Dendritic cell treated with granulocyte-macrophage colony-stimulating factor and Interleukin-4, amounts not matched to agents 40 ng/mL and 50 ng/mL, for 4 days (primary cell): Measurements from ENCODE around the gene TMC6.
"Not testable (repeated sequence)": the region's sequence is repeated elsewhere in the genome, so short reads cannot be mapped to it uniquely, and the experiment has no call there.

Experiments used
- H3K27ac Mint-ChIP-seq: one replicate; pipeline ENCODE4 v1.8.0; 2022; ENCODE audit warnings: mild to moderate bottlenecking, mixed read lengths
- H3K27me3 Mint-ChIP-seq: one replicate; pipeline ENCODE4 v1.8.0; 2022; ENCODE audit warnings: mild to moderate bottlenecking, mixed read lengths
- H3K36me3 Mint-ChIP-seq: one replicate; pipeline ENCODE4 v1.8.0; 2022; ENCODE audit warnings: low read depth, mixed read lengths
- H3K4me1 Mint-ChIP-seq: one replicate; pipeline ENCODE4 v1.8.0; 2022; ENCODE audit warnings: low read depth, mixed read lengths
- H3K4me3 Mint-ChIP-seq: one replicate; pipeline ENCODE4 v1.8.0; 2022; ENCODE audit warnings: mild to moderate bottlenecking, moderate library complexity, mixed read lengths
- H3K9me3 Mint-ChIP-seq: one replicate; pipeline ENCODE4 v1.8.0; 2022; ENCODE audit warnings: mixed read lengths
- intact Hi-C: fragments of 100-400 bp; cut with micrococcal nuclease; formaldehyde crosslinking; loops from one replicate; pipeline ENCODE4 v1.15.0; 2022

The TMC6 gene, protein sequence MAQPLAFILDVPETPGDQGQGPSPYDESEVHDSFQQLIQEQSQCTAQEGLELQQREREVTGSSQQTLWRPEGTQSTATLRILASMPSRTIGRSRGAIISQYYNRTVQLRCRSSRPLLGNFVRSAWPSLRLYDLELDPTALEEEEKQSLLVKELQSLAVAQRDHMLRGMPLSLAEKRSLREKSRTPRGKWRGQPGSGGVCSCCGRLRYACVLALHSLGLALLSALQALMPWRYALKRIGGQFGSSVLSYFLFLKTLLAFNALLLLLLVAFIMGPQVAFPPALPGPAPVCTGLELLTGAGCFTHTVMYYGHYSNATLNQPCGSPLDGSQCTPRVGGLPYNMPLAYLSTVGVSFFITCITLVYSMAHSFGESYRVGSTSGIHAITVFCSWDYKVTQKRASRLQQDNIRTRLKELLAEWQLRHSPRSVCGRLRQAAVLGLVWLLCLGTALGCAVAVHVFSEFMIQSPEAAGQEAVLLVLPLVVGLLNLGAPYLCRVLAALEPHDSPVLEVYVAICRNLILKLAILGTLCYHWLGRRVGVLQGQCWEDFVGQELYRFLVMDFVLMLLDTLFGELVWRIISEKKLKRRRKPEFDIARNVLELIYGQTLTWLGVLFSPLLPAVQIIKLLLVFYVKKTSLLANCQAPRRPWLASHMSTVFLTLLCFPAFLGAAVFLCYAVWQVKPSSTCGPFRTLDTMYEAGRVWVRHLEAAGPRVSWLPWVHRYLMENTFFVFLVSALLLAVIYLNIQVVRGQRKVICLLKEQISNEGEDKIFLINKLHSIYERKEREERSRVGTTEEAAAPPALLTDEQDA

DNA sequence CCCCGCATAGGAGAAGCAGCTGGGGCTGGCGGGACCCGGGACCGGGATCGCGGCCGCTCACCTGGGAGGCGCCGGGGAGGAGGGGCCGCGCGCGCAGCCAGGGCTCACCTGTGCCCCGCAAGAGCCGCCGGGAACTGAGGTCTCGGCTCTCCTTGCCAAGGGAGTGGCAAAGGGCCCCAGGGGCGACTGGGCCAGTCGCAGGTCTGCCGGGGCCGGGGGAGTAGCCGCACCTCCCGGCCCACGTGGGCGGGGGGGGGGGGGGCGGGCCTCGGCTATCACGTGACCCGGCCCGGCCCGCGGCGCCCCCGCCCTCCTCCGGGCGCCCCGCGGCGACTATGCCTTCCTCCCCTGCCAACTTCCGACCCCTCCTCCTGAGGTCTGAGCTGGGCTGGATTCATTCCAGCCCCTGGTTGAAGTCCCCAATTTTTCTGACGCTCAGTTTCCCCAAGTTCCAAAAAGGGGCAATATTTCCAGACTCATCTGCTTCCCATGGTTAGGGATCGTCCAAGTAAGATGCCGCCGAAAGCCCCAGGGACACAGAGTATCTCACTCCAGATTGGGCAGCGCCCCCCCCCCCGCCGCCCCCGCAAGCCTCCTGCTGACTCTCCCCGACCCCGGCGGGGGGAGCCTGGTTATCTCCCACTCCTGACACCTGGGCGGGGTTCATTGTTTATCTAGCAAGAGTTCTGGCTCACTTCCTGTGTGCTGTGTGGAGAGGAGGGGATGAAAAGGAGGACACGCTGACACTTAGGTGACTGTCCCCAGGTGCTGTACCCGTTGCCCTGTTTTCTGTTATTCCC is at the start of gene TMC6:
TSS of gene TMC6 (minus strand) at position 205 of the 800 bp plus-strand sequence. CDS start 1,923 bp downstream, outside the sequence.
- intact Hi-C loops: loop anchor here (5.0 kb wide), 1 partner anchor 59 kb away; the partner anchor contains the start of genes AFMID and TK1
- H3K4me1 Mint-ChIP-seq: peaks cover 91% of the 10 kb centered on the region
- H3K4me3 Mint-ChIP-seq: peak within 1 kb of the TSS; percentile 93
- H3K9me3 Mint-ChIP-seq: no peaks in the 10 kb centered on the region
- H3K36me3 Mint-ChIP-seq: peaks cover 73% of the 10 kb centered on the region
- peaks cover 3% of the 10 kb centered on the region for H3K27me3 Mint-ChIP-seq
- H3K27ac Mint-ChIP-seq: peak within 1 kb of the TSS; percentile 93

DNA sequence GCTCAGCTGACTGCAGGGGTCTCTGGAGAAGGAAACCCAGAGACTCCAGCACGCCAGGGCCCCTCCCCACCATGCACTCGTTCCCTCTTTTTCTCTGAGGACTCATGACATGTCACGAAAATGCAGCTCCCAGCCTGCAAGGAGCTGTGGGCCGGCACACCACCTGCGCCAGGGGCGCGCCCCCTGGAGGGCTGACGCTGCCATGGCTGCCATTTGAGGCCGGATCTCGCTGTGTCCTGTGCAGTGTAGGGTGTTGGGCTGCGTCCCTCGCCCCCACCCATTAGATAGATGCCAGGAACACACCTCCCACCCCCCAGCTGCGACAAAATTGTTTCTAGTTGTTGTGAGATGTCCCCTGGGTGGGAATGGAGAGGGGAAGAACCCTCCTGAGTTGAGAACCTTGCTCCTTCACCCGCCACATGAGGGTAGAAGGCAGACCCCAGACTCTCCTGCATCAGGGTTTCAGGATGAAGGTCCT is 48.0 kb upstream of the TMC6 start:
- peaks cover 82% of the 10 kb centered on the region for H3K4me1 Mint-ChIP-seq
- H3K27ac Mint-ChIP-seq: peak overlapping the region; percentile 97
- H3K27me3 Mint-ChIP-seq: no peaks in the 10 kb centered on the region
- no peaks in the 10 kb centered on the region for H3K9me3 Mint-ChIP-seq
- peaks cover 54% of the 10 kb centered on the region for H3K36me3 Mint-ChIP-seq
- intact Hi-C loops: loop anchor here (5.0 kb wide), 1 partner anchor 64 kb away; no protein-coding TSS in a partner anchor
- no peak overlapping the region for H3K4me3 Mint-ChIP-seq

- H3K27ac Mint-ChIP-seq: peak overlapping the region; percentile 97
Observed at GRCh38 chr17:78175643-78175981, 47.1 kb upstream of the TMC6 start.

GRCh38 chr17:78174870-78175642 is 46.5 kb upstream of the TMC6 start:
- H3K4me1 Mint-ChIP-seq: peaks cover 90% of the 10 kb centered on the region
- H3K27ac Mint-ChIP-seq: peak overlapping the region; percentile 97
- intact Hi-C loops: loop anchor here (1.0 to 5.0 kb wide), 3 partner anchors 31 to 63 kb away; partner anchors contain the start of gene TMC8
- peak overlapping the region; percentile 87 for H3K4me3 Mint-ChIP-seq
- H3K9me3 Mint-ChIP-seq: no peaks in the 10 kb centered on the region
- peaks cover 70% of the 10 kb centered on the region for H3K36me3 Mint-ChIP-seq
- H3K27me3 Mint-ChIP-seq: no peaks in the 10 kb centered on the region

More at GRCh38 chr17:78175643-78175981, 47.1 kb upstream of the TMC6 start:
- intact Hi-C loops: loop anchor here (5.0 kb wide), 1 partner anchor 63 kb away; no protein-coding TSS in a partner anchor
- Mint-ChIP-seq H3K9me3 (no peaks in the 10 kb centered on the region), H3K27me3 (no peaks in the 10 kb centered on the region), H3K4me1 (peaks cover 90% of the 10 kb centered on the region), H3K36me3 (peaks cover 64% of the 10 kb centered on the region), H3K4me3 (peak overlapping the region; percentile 10)

DNA sequence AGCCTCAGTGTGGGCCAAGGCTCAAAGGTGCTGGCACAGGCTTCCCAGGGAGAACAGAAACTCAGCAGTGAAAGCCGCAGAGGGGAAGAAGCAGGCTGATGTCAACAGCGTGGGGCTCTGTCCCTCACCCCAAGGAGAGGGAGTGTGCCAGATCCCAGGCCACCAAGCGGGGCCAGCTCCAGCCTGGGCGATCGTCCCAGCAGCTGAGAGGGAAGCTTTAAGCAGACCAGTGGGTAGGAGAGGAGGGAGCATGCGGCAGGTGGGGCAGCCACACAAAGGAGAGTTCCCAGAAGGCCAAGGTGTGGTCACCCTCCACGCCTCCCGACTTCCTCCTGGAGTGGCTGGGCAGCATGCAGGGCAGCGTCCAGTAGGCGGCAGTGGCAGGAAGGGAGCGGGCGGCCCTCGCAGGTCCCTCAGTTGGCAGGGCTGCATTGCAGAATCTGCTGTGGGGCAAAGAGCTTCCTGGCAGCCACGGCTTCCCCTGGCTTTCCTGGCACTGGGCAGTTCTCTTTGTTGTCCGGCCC is 45.9 kb upstream of the TMC6 start:
- intact Hi-C loops: loop anchor here (1.0 to 5.0 kb wide), 2 partner anchors 30 to 42 kb away; partner anchors contain the start of gene TMC8
- Mint-ChIP-seq H3K36me3 (peaks cover 76% of the 10 kb centered on the region), H3K27me3 (no peaks in the 10 kb centered on the region), H3K9me3 (no peaks in the 10 kb centered on the region), H3K4me3 (peak overlapping the region; percentile 87), H3K4me1 (peaks cover 90% of the 10 kb centered on the region), H3K27ac (peak overlapping the region; percentile 97)

DNA sequence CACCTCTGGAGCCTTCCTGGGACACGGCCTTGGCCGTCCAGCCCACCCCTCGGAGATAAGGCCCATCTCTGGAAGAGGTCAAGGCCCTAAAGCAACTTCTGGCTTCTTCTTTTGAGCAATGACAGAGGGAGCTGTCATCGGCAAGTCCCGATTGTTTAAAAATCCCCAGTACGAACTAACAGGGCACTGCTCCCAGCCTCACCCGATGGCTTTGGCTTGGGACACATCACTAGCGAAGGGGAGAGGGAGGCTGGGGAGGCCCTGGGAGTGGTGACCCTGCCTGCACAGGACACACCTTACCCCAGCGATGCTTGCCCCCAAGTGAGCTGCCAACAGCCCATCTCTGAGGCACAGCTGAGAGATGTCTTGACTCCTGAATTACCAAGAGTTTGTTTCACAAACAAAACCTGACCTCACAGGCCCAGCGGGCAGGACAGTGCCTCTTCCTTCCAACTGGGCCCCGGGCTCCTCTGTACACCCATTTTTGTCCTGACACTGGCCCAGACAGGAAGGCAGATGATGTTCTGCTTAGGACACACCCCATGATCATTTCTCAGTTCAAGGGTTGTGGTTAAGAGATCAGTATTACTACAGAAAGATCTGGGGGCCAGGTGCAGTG is 44.7 kb upstream of the TMC6 start:
- H3K9me3 Mint-ChIP-seq: no peaks in the 10 kb centered on the region

DNA sequence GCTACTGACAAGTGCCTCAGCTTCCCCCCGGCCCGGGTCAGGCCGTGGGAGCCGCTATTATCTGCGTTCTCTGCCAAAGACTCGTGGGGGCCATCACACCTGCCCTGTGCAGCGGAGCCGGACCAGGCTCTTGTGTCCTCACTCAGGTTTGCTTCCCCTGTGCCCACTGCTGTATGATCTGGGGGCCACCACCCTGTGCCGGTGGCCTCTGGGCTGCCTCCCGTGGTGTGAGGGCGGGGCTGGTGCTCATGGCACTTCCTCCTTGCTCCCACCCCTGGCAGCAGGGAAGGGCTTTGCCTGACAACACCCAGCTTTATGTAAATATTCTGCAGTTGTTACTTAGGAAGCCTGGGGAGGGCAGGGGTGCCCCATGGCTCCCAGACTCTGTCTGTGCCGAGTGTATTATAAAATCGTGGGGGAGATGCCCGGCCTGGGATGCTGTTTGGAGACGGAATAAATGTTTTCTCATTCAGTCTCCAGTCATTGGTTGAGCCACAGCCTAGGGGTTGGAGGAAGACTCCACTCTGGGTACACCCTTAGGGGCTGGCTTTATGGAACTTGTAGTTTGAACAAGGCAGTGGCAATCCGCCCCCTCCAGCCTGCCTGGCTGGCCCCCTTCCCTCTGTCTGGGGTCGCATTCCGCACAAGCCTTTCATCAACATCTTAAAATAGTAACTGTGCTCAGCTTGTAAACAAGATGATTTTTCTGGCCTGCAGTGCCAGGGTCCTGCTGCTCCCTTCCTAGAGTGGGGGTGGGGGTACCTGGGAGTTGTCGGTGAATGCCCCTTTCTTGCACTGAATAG is 43.9 kb upstream of the TMC6 start:
- Mint-ChIP-seq H3K36me3 (peaks cover 84% of the 10 kb centered on the region), H3K4me1 (peaks cover 77% of the 10 kb centered on the region), H3K4me3 (peak overlapping the region; percentile 87), H3K9me3 (no peaks in the 10 kb centered on the region), H3K27me3 (no peaks in the 10 kb centered on the region), H3K27ac (peak overlapping the region; percentile 97)
- intact Hi-C loops: loop anchor here (5.0 kb wide), 1 partner anchor 40 kb away; the partner anchor contains the start of gene TMC8

More for the DNA sequence above, 44.7 kb upstream of the TMC6 start:
- H3K27me3 Mint-ChIP-seq: no peaks in the 10 kb centered on the region
- peaks cover 78% of the 10 kb centered on the region for H3K4me1 Mint-ChIP-seq
- peak overlapping the region; percentile 87 for H3K4me3 Mint-ChIP-seq
- intact Hi-C loops: loop anchor here (5.0 kb wide), 1 partner anchor 41 kb away; the partner anchor contains the start of gene TMC8
- H3K36me3 Mint-ChIP-seq: peaks cover 84% of the 10 kb centered on the region
- H3K27ac Mint-ChIP-seq: peak overlapping the region; percentile 97

GRCh38 chr17:78171591-78172248 is 43.2 kb upstream of the TMC6 start:
- intact Hi-C loops: loop anchor here (5.0 kb wide), 1 partner anchor 39 kb away; the partner anchor contains the start of gene TMC8
- H3K9me3 Mint-ChIP-seq, H3K27me3 Mint-ChIP-seq: not testable (repeated sequence)
- Mint-ChIP-seq H3K36me3 (peaks cover 81% of the 10 kb centered on the region), H3K4me3 (peak overlapping the region; percentile 87), H3K4me1 (peaks cover 72% of the 10 kb centered on the region), H3K27ac (peak overlapping the region; percentile 97)

GRCh38 chr17:78170692-78171590 is 42.4 kb upstream of the TMC6 start:
- Mint-ChIP-seq H3K4me1 (peaks cover 64% of the 10 kb centered on the region), H3K36me3 (peaks cover 73% of the 10 kb centered on the region), H3K9me3 (no peaks in the 10 kb centered on the region), H3K27me3 (peaks cover 4% of the 10 kb centered on the region), H3K27ac (peak overlapping the region; percentile 97), H3K4me3 (peak overlapping the region; percentile 87)
- intact Hi-C loops: loop anchor here (5.0 kb wide), 1 partner anchor 39 kb away; the partner anchor contains the start of gene TMC8
